Gastrocnemius medialis (tissue), 4 donors: ENCODE data around the gene BTG4. TPM values are rescaled to one million over a fixed set of nuclear protein-coding genes. Genes with fewer than 3 reads are reported as not detected.

ENCODE experiments used
- ATAC-seq, 2 donors: fragments of 150-250 bp; one replicate each; pipeline ENCODE4 v1.9.1; 2016
- DNase-seq, 2 donors: peaks; one replicate each; pipeline ENCODE4 v3.0.0-alpha.2; 2019
- H3K27ac ChIP-seq, 4 donors: fragments of 200-600 bp; sonication (generic); 1 replicate in 1 of 4; 2 replicates in 3 of 4; pipeline ENCODE4 v1.5.1; 2016 to 2018; ENCODE audit warnings: mild to moderate bottlenecking in 2 of 4, moderate library complexity in 1 of 4
- H3K27me3 ChIP-seq, 3 donors: fragments of 200-600 bp; sonication (generic) in 2 of 3; 1 replicate in 1 of 3; 2 replicates in 2 of 3; pipeline versions ENCODE4 v1.5.1 to v1.6.0; 2016 to 2019; ENCODE audit warnings: mild to moderate bottlenecking in 1 of 3, moderate library complexity in 1 of 3
- H3K36me3 ChIP-seq, 2 donors: fragments of 200-600 bp; sonication (generic) in 1 of 2; one replicate each; pipeline ENCODE4 v1.5.1; 2017 to 2018
- H3K4me1 ChIP-seq, 2 donors: fragments of 200-600 bp; sonication (generic) in 1 of 2; one replicate each; pipeline ENCODE4 v1.5.1; 2016 to 2017; ENCODE audit warnings: mild to moderate bottlenecking in 2 of 2
- H3K4me3 ChIP-seq, 4 donors: fragments of 200-600 bp; sonication (generic) in 3 of 4; 1 replicate in 1 of 4; 2 replicates in 3 of 4; pipeline ENCODE4 v1.5.1; 2016 to 2019; ENCODE audit warnings: mild to moderate bottlenecking in 2 of 4
- H3K9me3 ChIP-seq, 3 donors: fragments of 200-600 bp; sonication (generic) in 2 of 3; 1 replicate in 1 of 3; 2 replicates in 2 of 3; pipeline ENCODE4 v1.5.1; 2016 to 2019
- POLR2A ChIP-seq, 2 donors: fragments of 450-650 bp; IDR thresholded peaks; one replicate each; pipeline ENCODE4 v1.6.1; 2017; ENCODE audit warnings: antibody characterized with exemption in 2 of 2, mild to moderate bottlenecking in 2 of 2, moderate library complexity in 2 of 2
- in situ Hi-C, 4 donors: fragments of 200-750 bp; cut with MboI; loops; one replicate each; pipeline versions ENCODE4 v1.15.0 to v1.8.0; 2017; ENCODE audit warnings: low sequenced_read_pairs in 4 of 4
- intact Hi-C: fragments of 100-400 bp; cut with DNase I; formaldehyde crosslinking; loops from one replicate; pipeline ENCODE4 v1.15.1; 2023; ENCODE audit warnings: low total_unique reads
- total RNA-seq, 4 donors: library from RNA; depleted of rRNA; stranded (reverse); fragments of >200 nt; gene quantifications; one replicate each; pipeline versions ENCODE4 v1.1.0 to v1.2.3, GENCODE V29; 2016
- TF ChIP-seq, protein P1 (sequence below), 5 experiments: fragments of 450-650 bp in 3 of 5; fragments of 200-600 bp in 2 of 5; sonication (generic) in 2 of 5; IDR thresholded peaks in 4 of 5; conservative IDR thresholded peaks in 1 of 5; 1 replicate in 4 of 5; 2 replicates in 1 of 5; pipeline ENCODE4 v1.5.1; 2016 to 2019; ENCODE audit warnings: antibody characterized with exemption in 5 of 5, mild to moderate bottlenecking in 3 of 5, moderate library complexity in 3 of 5

Gene BTG4
- total RNA-seq, 4 donors from 2014 or later, result not detected

GRCh38 chr11:111466615-111467014 is 45.6 kb downstream of the BTG4 start:
- intact Hi-C loops (no loop called here), in situ Hi-C loops (no loop called here)
- no peaks in the 10 kb centered on the region for H3K27me3 ChIP-seq
- no peak overlapping the region for H3K4me3 ChIP-seq
- no peaks in the 10 kb centered on the region for H3K9me3 ChIP-seq
- ATAC-seq (no peak), DNase-seq (no peak)
- H3K36me3 ChIP-seq, result no peaks in the 10 kb centered on the region
- TF ChIP-seq POLR2A (IDR thresholded peaks at IDR 0.05), result no peak
- TF ChIP-seq, protein P1, sequence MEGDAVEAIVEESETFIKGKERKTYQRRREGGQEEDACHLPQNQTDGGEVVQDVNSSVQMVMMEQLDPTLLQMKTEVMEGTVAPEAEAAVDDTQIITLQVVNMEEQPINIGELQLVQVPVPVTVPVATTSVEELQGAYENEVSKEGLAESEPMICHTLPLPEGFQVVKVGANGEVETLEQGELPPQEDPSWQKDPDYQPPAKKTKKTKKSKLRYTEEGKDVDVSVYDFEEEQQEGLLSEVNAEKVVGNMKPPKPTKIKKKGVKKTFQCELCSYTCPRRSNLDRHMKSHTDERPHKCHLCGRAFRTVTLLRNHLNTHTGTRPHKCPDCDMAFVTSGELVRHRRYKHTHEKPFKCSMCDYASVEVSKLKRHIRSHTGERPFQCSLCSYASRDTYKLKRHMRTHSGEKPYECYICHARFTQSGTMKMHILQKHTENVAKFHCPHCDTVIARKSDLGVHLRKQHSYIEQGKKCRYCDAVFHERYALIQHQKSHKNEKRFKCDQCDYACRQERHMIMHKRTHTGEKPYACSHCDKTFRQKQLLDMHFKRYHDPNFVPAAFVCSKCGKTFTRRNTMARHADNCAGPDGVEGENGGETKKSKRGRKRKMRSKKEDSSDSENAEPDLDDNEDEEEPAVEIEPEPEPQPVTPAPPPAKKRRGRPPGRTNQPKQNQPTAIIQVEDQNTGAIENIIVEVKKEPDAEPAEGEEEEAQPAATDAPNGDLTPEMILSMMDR (IDR thresholded peaks at IDR 0.05 in 4 of 5, conservative IDR thresholded peaks at IDR 0.05 in 1 of 5), result no peak
- H3K27ac ChIP-seq, result no peak overlapping the region
- H3K4me1 ChIP-seq, result no peaks in the 10 kb centered on the region

GRCh38 chr11:111465400-111465799 is 46.8 kb downstream of the BTG4 start:
- TF ChIP-seq POLR2A (IDR thresholded peaks at IDR 0.05), result no peak
- in situ Hi-C loops (no loop called here), intact Hi-C loops (no loop called here)
- H3K27me3 ChIP-seq, result peaks cover 0 to 3% (median 0%) of the 10 kb centered on the region in 3 donors
- no peaks in the 10 kb centered on the region for H3K36me3 ChIP-seq
- no peak for ATAC-seq
- no peak for DNase-seq
- H3K4me1 ChIP-seq, result no peaks in the 10 kb centered on the region
- H3K9me3 ChIP-seq, result no peaks in the 10 kb centered on the region
- H3K4me3 ChIP-seq, result no peak overlapping the region
- no peak overlapping the region for H3K27ac ChIP-seq

- in situ Hi-C loops, result no loop called here
- intact Hi-C loops, result no loop called here
- Histone ChIP-seq H3K36me3 (no peaks in the 10 kb centered on the region), H3K27ac (no peak overlapping the region), H3K4me1 (no peaks in the 10 kb centered on the region), H3K4me3 (no peak overlapping the region), H3K27me3 (peaks cover 0 to 3% (median 0%) of the 10 kb centered on the region in 3 donors), H3K9me3 (no peaks in the 10 kb centered on the region)
- ATAC-seq (no peak), DNase-seq (no peak)
- TF ChIP-seq, protein P1 (IDR thresholded peaks at IDR 0.05 in 4 of 5, conservative IDR thresholded peaks at IDR 0.05 in 1 of 5), result no peak
- no peak for TF ChIP-seq POLR2A (IDR thresholded peaks at IDR 0.05)
Measured at GRCh38 chr11:111463276-111463675, 48.9 kb downstream of the BTG4 start.

GRCh38 chr11:111462329-111462728 is 49.9 kb downstream of the BTG4 start:
- H3K4me1 ChIP-seq, result no peaks in the 10 kb centered on the region
- no peak overlapping the region for H3K4me3 ChIP-seq
- ATAC-seq, result no peak
- intact Hi-C loops (no loop called here), in situ Hi-C loops (no loop called here)
- TF ChIP-seq, protein P1 (IDR thresholded peaks at IDR 0.05 in 4 of 5, conservative IDR thresholded peaks at IDR 0.05 in 1 of 5), result no peak
- no peak for TF ChIP-seq POLR2A (IDR thresholded peaks at IDR 0.05)
- H3K27me3 ChIP-seq, result peaks cover 0 to 3% (median 0%) of the 10 kb centered on the region in 3 donors
- no peak overlapping the region for H3K27ac ChIP-seq
- H3K36me3 ChIP-seq, result no peaks in the 10 kb centered on the region
- no peaks in the 10 kb centered on the region for H3K9me3 ChIP-seq
- DNase-seq, result no peak

DNA sequence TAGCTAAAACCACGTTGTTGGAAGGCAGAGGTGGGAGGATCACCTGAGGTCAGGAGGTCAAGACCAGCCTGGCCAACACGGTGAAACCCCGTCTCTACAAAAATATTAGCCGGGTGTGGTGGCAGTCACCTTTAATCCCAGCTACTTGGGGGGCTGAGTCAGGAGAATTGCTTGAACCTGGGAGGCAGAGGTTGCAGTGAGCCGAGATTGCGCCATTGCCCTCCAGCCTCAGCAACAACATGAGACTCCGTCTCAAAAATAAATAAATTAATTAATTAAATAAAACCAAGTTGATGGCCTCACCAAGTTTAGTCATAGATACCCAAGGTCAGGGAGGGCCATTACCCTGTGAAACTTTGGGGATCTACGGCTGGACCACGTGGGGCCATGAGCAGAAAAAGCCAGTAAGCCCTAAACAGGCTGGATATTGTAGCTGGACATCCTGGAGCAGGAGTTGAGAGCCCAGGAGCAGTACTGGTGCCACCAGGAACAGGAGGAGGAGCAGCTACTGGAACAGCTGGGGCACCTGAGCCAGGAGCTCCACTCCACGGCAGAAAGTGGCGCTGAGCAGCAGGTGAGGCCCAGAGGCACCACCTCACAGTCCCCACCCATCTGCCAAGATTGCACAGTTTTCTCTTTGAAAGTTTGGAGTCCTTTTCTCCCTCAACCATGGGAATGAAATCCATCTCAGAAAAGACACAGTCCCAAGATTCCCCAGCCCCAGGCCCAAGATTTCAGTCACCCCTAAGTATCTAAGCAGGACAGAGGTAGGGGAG is 50.5 kb downstream of the BTG4 start:
- TF ChIP-seq POLR2A (IDR thresholded peaks at IDR 0.05), result no peak
- TF ChIP-seq, protein P1 (IDR thresholded peaks at IDR 0.05 in 4 of 5, conservative IDR thresholded peaks at IDR 0.05 in 1 of 5), result no peak
- Histone ChIP-seq H3K4me1 (no peaks in the 10 kb centered on the region), H3K4me3 (no peak overlapping the region), H3K9me3 (no peaks in the 10 kb centered on the region), H3K36me3 (no peaks in the 10 kb centered on the region), H3K27ac (no peak overlapping the region), H3K27me3 (peaks cover 0 to 3% (median 0%) of the 10 kb centered on the region in 3 donors)
- intact Hi-C loops (no loop called here), in situ Hi-C loops (no loop called here)
- ATAC-seq (no peak), DNase-seq (no peak)
